Hepatocyte (in vitro differentiated cells): ENCODE results near the gene PRCP.

ENCODE experiments used
- EZH2 ChIP-seq: fragments of 200-600 bp; sonication (generic); IDR thresholded peaks from 2 replicates; pipeline ENCODE4 v1.6.1; 2016; ENCODE audit warnings: antibody characterized with exemption, mild to moderate bottlenecking, borderline replicate concordance
- TF ChIP-seq, protein P1 (sequence below): fragments of 200-600 bp; sonication (generic); IDR thresholded peaks from 2 replicates; pipeline ENCODE4 v1.5.1; 2016; ENCODE audit warnings: antibody characterized with exemption, mild to moderate bottlenecking; ENCODE audit not compliant: poor library complexity

DNA sequence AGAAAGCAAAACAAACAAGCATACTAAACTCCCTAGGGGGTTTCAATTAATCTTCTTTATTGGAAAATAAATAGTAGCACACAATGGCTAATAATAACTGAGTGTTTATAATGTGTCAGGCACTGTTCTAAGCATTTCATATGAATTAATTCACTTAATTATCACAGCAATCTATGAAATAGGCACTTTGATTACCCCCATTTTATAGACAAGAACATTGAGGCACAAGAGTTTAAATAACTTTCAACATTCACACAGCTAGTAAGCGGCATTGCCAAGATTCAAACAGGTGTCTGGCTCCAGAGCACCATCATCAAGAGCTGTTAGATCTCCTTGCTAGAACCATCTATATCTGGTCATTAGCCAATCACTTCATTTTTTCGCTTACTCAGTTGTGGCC lies 43.1 kb downstream of the PRCP start:
- TF ChIP-seq, protein P1, sequence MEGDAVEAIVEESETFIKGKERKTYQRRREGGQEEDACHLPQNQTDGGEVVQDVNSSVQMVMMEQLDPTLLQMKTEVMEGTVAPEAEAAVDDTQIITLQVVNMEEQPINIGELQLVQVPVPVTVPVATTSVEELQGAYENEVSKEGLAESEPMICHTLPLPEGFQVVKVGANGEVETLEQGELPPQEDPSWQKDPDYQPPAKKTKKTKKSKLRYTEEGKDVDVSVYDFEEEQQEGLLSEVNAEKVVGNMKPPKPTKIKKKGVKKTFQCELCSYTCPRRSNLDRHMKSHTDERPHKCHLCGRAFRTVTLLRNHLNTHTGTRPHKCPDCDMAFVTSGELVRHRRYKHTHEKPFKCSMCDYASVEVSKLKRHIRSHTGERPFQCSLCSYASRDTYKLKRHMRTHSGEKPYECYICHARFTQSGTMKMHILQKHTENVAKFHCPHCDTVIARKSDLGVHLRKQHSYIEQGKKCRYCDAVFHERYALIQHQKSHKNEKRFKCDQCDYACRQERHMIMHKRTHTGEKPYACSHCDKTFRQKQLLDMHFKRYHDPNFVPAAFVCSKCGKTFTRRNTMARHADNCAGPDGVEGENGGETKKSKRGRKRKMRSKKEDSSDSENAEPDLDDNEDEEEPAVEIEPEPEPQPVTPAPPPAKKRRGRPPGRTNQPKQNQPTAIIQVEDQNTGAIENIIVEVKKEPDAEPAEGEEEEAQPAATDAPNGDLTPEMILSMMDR = no peak
- no peak for TF ChIP-seq EZH2
